NCI-H460 (cell line): Measurements from ENCODE around the gene PDGFRA. TPM values are rescaled to one million over a fixed set of nuclear protein-coding genes. Genes with fewer than 3 reads are reported as not detected.
A peak's percentile ranks its signal among the peaks of the same experiment; 100 is the strongest.
"Not testable (repeated sequence)": the region's sequence is repeated elsewhere in the genome, so short reads cannot be mapped to it uniquely, and the experiment has no call there.

ENCODE experiments used
- DNase-seq: peaks from one replicate; pipeline ENCODE4 v3.0.0-alpha.2; 2016; ENCODE audit warnings: low read depth; ENCODE audit errors: extremely low read depth
- total RNA-seq: library from RNA; depleted of rRNA; stranded (reverse); fragments of >200 nt; shearing (Covaris generic); gene quantifications from 2 replicates; pipeline ENCODE4 v1.2.3, GENCODE V29; 2014; rRNA removed

PDGFRA gene
- total RNA-seq, 1 experiment from 2014 or later, result 0.05 TPM

GRCh38 chr4:54315561-54316538 is 86.8 kb downstream of the PDGFRA start:
- DNase-seq, result no peak

- no peak for DNase-seq
These were observed 88.6 kb downstream of the PDGFRA start for GRCh38 chr4:54317690-54318089.

- DNase-seq, result peak; percentile 18
These were observed 89.8 kb downstream of the PDGFRA start for GRCh38 chr4:54318904-54319303.

DNA sequence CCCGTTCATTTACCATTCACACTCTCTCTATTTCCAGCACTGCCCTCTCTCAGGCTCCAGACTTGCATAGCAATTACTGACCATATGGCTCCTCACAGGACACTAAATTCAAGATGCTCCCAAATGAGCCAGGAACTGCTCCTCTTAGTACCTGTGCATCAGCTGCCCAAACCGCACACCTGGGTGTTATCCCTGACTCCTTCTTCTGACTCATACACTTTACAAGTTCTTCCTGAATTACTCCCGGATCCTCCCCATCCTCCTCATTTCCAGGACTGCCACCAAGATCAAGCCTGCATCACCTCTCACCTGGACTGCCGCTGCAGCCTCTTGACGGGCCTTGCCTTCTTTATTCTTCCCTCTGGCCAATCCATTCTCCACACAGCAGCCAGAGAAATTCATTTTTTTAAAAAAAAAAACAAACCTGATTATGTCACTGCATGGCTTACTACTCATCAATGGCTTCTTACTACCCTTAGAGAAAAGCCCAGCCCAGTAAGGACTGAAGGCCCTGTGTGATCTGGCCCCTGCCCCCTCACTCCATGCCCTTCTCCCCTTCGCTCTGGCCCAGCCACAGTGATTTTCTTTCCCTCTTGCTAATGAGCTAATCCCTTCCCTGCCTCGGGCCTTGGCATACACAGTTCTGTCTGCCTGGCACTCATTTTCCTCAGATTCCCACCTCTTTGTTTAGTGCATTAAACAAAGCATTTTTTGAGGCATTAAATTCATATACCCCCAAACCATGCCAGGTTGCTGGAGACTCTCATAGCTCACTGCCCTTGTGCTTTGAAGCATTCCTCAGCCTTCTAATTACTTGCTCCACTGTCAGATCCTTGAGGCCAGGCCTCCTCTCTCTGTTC is 92.0 kb downstream of the PDGFRA start:
- DNase-seq, result no peak

DNA sequence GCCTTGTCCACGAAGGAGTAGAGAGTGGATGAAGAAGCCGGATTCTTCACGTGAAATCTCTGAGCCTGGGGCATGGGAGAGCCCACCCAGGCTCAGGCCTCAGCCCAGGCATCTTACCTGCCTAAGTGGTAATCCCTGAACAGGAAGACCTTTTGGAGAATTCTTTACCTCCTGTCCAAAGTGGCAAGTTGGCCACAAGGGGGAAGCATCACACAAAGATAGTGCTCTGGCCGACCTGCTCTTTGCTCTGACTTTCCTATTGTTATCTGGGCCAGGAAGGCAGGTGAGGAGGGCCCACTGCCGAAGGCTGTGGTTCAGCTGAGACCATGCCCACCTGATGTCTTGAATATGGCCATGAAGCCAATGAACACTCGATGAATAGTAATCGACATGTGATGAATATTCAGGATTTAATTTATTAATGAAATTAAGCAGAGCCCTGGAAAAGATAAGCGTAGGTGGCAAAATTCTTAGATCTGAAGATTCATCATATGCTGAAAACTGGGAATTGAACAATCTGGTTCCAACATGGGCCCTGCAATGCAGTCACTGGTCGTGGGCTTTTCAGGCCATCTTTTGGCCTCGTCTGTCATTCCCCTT is 93.8 kb downstream of the PDGFRA start:
- DNase-seq, result peak; percentile 52

- no peak for DNase-seq
These were observed 101.8 kb downstream of the PDGFRA start for GRCh38 chr4:54330896-54331295.

- DNase-seq, result no peak
These were observed 103.4 kb downstream of the PDGFRA start for GRCh38 chr4:54332542-54332941.

DNA sequence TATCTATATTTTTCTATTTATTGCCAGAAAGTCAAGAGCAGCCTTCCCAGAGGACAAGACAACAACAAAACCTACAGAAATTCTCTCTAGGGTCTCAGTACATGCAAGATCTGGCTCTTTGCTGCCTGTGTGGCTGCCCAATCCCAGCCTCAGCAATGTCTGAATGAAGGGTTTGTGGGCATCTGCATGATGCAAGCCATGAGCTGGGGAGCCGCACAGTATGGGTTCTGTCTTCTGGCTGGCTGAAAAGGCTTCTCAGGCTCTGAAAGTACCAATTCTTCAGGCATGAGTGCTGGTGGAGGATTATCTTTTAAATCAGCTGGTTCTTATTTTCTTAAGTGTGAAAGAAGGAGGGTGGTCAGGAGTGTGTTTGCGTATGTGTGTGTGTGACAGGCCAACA is 104.6 kb downstream of the PDGFRA start:
- DNase-seq, result no peak

DNA sequence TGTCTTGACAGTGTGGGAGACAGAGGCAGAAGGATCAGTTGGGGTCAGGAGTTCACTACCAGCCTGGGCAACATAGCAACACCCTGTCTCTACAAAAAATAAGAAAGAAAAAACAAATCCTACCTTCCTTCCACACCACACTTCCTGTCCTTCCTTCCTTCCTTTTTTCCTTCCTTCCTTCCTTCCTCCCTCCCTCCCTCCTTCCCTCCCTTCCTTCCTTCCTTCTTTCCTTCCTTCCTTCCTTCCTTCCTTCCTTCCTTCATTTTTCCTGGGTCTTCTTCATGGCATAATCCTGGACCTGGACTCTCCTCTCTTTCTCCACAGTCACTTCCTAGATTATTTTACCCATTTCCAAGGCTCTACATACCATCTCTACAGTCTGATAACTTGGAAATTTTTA is 105.7 kb downstream of the PDGFRA start:
- DNase-seq, result not testable (repeated sequence)

DNA sequence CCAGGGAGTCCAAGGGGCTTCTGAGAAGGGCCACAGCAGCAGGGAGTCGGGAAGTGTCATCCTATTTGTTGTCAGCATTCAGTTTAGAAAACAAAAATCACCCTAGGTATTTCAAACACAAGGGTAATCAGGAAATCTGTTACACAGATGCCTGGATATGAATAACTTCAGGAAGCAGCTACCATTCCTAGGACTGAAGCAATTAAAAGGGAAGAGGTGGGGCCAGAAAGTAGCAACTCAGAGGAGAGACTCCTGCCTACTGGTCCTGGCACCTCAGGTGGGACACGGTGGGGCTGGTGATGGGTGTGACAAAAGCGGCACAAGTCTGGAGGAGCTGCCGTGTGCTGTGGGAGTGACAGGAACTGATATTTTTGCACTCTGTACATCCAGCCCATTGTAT is 107.9 kb downstream of the PDGFRA start:
- DNase-seq, result no peak

GRCh38 chr4:54342067-54342466 is 113.0 kb downstream of the PDGFRA start:
- DNase-seq, result not testable (repeated sequence)

Other genes starting within 250 kb of the PDGFRA start
- 22.2 and 22.3 TPM in 2 replicates for gene CHIC2, start 164.7 kb upstream of the PDGFRA start, total RNA-seq
- gene GSX2, start 129.1 kb upstream of the PDGFRA start, total RNA-seq, result not detected in 2 replicates